SU-DHL-6 (cell line): ENCODE results near the gene RNF152.

ENCODE experiments used
- CTCF ChIP-seq: fragments of 200-600 bp; sonication (generic); IDR thresholded peaks from one replicate; pipeline ENCODE4 v1.5.1; 2017; ENCODE audit warnings: antibody characterized with exemption, mild to moderate bottlenecking, low read length, moderate library complexity; ENCODE audit not compliant: insufficient read depth, poor library complexity, severe bottlenecking
- EZH2phosphoT487 ChIP-seq: fragments of 200-600 bp; sonication (generic), shearing (Covaris generic); conservative IDR thresholded peaks from 2 replicates; pipeline ENCODE4 v1.6.1; 2018; ENCODE audit warnings: mild to moderate bottlenecking, antibody characterized with exemption, low read length, moderate library complexity, mixed read lengths

- TF ChIP-seq CTCF (no peak), EZH2phosphoT487 (no peak)
Observed at GRCh38 chr18:61771861-61772260, 120.9 kb downstream of the RNF152 start.
